IPS DF 6.9 (cell line): Measurements from ENCODE around the gene DHX36.
A peak's percentile ranks its signal among the peaks of the same experiment; 100 is the strongest.

Experiments used
- DNase-seq: peaks from one replicate; pipeline ENCODE4 v3.0.0-alpha.2; 2013; ENCODE audit warnings: low read depth, low spot score
- H3K27ac ChIP-seq: one replicate; pipeline ENCODE4 v1.5.1; 2013; ENCODE audit warnings: low read length, control low read depth
- H3K27me3 ChIP-seq: 2 replicates; pipeline ENCODE4 v1.6.1; 2013; ENCODE audit warnings: mild to moderate bottlenecking, low read length; ENCODE audit not compliant: control insufficient read depth, insufficient read depth
- H3K36me3 ChIP-seq: 2 replicates; pipeline ENCODE4 v1.6.1; 2013; ENCODE audit warnings: low read length; ENCODE audit not compliant: control insufficient read depth, insufficient read depth
- H3K4me1 ChIP-seq: 2 replicates; pipeline ENCODE4 v1.6.1; 2013; ENCODE audit warnings: low read length; ENCODE audit not compliant: control insufficient read depth, insufficient read depth
- H3K4me3 ChIP-seq: 2 replicates; pipeline ENCODE4 v1.5.1; 2013; ENCODE audit warnings: mild to moderate bottlenecking, low read length
- H3K9me3 ChIP-seq: 2 replicates; pipeline ENCODE4 v1.6.1; 2013; ENCODE audit warnings: low read length, inconsistent platforms; ENCODE audit not compliant: control insufficient read depth, insufficient read depth
- WGBS: extraction: QIAGEN DNeasy Blood & Tissue Kit; methylation state at CpG from one replicate; pipeline ENCODE4 v1.1.7; 2013; ENCODE audit warnings: mixed read lengths, missing lambda C conversion rate; ENCODE audit not compliant: insufficient read length, insufficient coverage; 5-methylcytosine and 5-hydroxymethylcytosine counted together

The DHX36 gene

GRCh38 chr3:154290187-154290586, 34.1 kb downstream of the DHX36 start:
- H3K36me3 ChIP-seq = peaks cover 4% of the 10 kb centered on the region; the same call in 1 of the 2 replicates
- DNase-seq = no peak
- no CpG with 5 or more reads among the region's 5 CpGs for WGBS

GRCh38 chr3:154285221-154285620, 39.1 kb downstream of the DHX36 start:
- WGBS = no CpG with 5 or more reads among the region's 2 CpGs
- no peaks in the 10 kb centered on the region for H3K9me3 ChIP-seq
- H3K27ac ChIP-seq = no peak overlapping the region
- no peak for DNase-seq
- H3K36me3 ChIP-seq = peaks cover 8% of the 10 kb centered on the region; the same call in 1 of the 2 replicates
- no peaks in the 10 kb centered on the region for H3K4me1 ChIP-seq
- no peaks in the 10 kb centered on the region for H3K27me3 ChIP-seq
- no peak overlapping the region for H3K4me3 ChIP-seq

More at GRCh38 chr3:154290187-154290586, 34.1 kb downstream of the DHX36 start:
- Histone ChIP-seq H3K4me3 (no peak overlapping the region), H3K9me3 (no peaks in the 10 kb centered on the region), H3K27ac (no peak overlapping the region), H3K27me3 (no peaks in the 10 kb centered on the region), H3K4me1 (no peaks in the 10 kb centered on the region)

GRCh38 chr3:154280161-154280560, 44.1 kb downstream of the DHX36 start:
- no peak for DNase-seq
- no peak overlapping the region for H3K4me3 ChIP-seq
- H3K9me3 ChIP-seq = no peaks in the 10 kb centered on the region
- no peak overlapping the region for H3K27ac ChIP-seq
- no peaks in the 10 kb centered on the region for H3K27me3 ChIP-seq
- no peaks in the 10 kb centered on the region for H3K4me1 ChIP-seq
- WGBS = no CpG with 5 or more reads among the region's 1 CpG
- peaks cover 7% of the 10 kb centered on the region; the same call in 1 of the 2 replicates for H3K36me3 ChIP-seq

- Histone ChIP-seq H3K9me3 (no peaks in the 10 kb centered on the region), H3K27me3 (no peaks in the 10 kb centered on the region), H3K4me1 (no peaks in the 10 kb centered on the region), H3K27ac (no peak overlapping the region), H3K36me3 (peaks cover 15% of the 10 kb centered on the region; the same call in 1 of the 2 replicates), H3K4me3 (no peak overlapping the region)
- no peak for DNase-seq
- no CpG with 5 or more reads among the region's 2 CpGs for WGBS
These were observed 48.3 kb downstream of the DHX36 start for GRCh38 chr3:154275965-154276364.

GRCh38 chr3:154275292-154275691, 49.0 kb downstream of the DHX36 start:
- Histone ChIP-seq H3K36me3 (peaks cover 15% of the 10 kb centered on the region; the same call in 1 of the 2 replicates), H3K4me1 (no peaks in the 10 kb centered on the region), H3K27me3 (no peaks in the 10 kb centered on the region), H3K4me3 (no peak overlapping the region), H3K9me3 (no peaks in the 10 kb centered on the region), H3K27ac (no peak overlapping the region)
- no peak for DNase-seq
- WGBS = no CpG with 5 or more reads among the region's 2 CpGs

- Histone ChIP-seq H3K4me3 (no peak overlapping the region), H3K9me3 (no peaks in the 10 kb centered on the region), H3K4me1 (no peaks in the 10 kb centered on the region), H3K27ac (no peak overlapping the region), H3K36me3 (peaks cover 15% of the 10 kb centered on the region; the same call in 1 of the 2 replicates), H3K27me3 (no peaks in the 10 kb centered on the region)
- WGBS = no CpG with 5 or more reads among the region's 2 CpGs
- DNase-seq = no peak
These were observed 49.9 kb downstream of the DHX36 start for GRCh38 chr3:154274348-154274747.

- Histone ChIP-seq H3K4me1 (no peaks in the 10 kb centered on the region), H3K27ac (no peak overlapping the region), H3K27me3 (no peaks in the 10 kb centered on the region), H3K9me3 (no peaks in the 10 kb centered on the region), H3K36me3 (peaks cover 15% of the 10 kb centered on the region; the same call in 1 of the 2 replicates), H3K4me3 (no peak overlapping the region)
- DNase-seq = no peak
- WGBS = no CpG with 5 or more reads among the region's 2 CpGs
These were observed 50.9 kb downstream of the DHX36 start for GRCh38 chr3:154273381-154273780.

GRCh38 chr3:154254527-154254926, 69.8 kb downstream of the DHX36 start:
- H3K4me1 ChIP-seq = no peaks in the 10 kb centered on the region
- no CpG with 5 or more reads among the region's 8 CpGs for WGBS
- peaks cover 8% of the 10 kb centered on the region; the same call in 1 of the 2 replicates for H3K36me3 ChIP-seq
- DNase-seq = no peak
- no peaks in the 10 kb centered on the region for H3K27me3 ChIP-seq
- H3K27ac ChIP-seq = no peak overlapping the region
- no peaks in the 10 kb centered on the region for H3K9me3 ChIP-seq
- no peak overlapping the region for H3K4me3 ChIP-seq

- Histone ChIP-seq H3K36me3 (peaks cover 5% of the 10 kb centered on the region; the same call in 1 of the 2 replicates), H3K4me3 (no peak overlapping the region), H3K9me3 (no peaks in the 10 kb centered on the region), H3K27ac (no peak overlapping the region), H3K4me1 (0 out of 2 replicates have a peak, but pooled peaks cover 1% of the 10 kb centered on the region), H3K27me3 (no peaks in the 10 kb centered on the region)
- DNase-seq = peak; percentile 73
- no CpG with 5 or more reads among the region's 11 CpGs for WGBS
These were observed 71.3 kb downstream of the DHX36 start for GRCh38 chr3:154252759-154253638.

- DNase-seq = no peak
- peaks cover 1% of the 10 kb centered on the region; the same call in 1 of the 2 replicates for H3K4me1 ChIP-seq
- H3K9me3 ChIP-seq = no peaks in the 10 kb centered on the region
- H3K36me3 ChIP-seq = peaks cover 3% of the 10 kb centered on the region; the same call in 1 of the 2 replicates
- H3K27ac ChIP-seq = no peak overlapping the region
- WGBS = no CpG with 5 or more reads among the region's 3 CpGs
- no peak overlapping the region for H3K4me3 ChIP-seq
- no peaks in the 10 kb centered on the region for H3K27me3 ChIP-seq
These were observed 72.7 kb downstream of the DHX36 start for GRCh38 chr3:154251610-154252009.
